ENCODE results near the gene LRRC25.
"Not testable (repeated sequence)": the region's sequence is repeated elsewhere in the genome, so short reads cannot be mapped to it uniquely, and the experiment has no call there.

Gene LRRC25

GRCh38 chr19:18424122-18424889 is 26.9 kb upstream of the LRRC25 start:
- no peak for DNase-seq

- DNase-seq: no peak
Observed at GRCh38 chr19:18423258-18424020, 26.0 kb upstream of the LRRC25 start.

GRCh38 chr19:18422530-18423191 is 25.2 kb upstream of the LRRC25 start:
- DNase-seq: no peak

GRCh38 chr19:18421371-18421959 is 24.0 kb upstream of the LRRC25 start:
- no peak for DNase-seq

GRCh38 chr19:18420930-18421329 is 23.5 kb upstream of the LRRC25 start:
- no peak for DNase-seq

- no peak for DNase-seq
Observed at GRCh38 chr19:18419699-18420460, 22.5 kb upstream of the LRRC25 start.

- DNase-seq: peak; percentile 79
Observed at GRCh38 chr19:18419195-18419698, 21.8 kb upstream of the LRRC25 start, which contains the start of gene SSBP4. Gene SSBP4 (plus strand): TSS chr19:18419398. CDS start chr19:18419649, 251 bp downstream.

GRCh38 chr19:18418483-18419194 is 21.2 kb upstream of the LRRC25 start:
- DNase-seq: no peak

GRCh38 chr19:18418029-18418482 is 20.6 kb upstream of the LRRC25 start:
- DNase-seq: no peak

GRCh38 chr19:18417250-18418028 is 20.0 kb upstream of the LRRC25 start:
- DNase-seq: peak; percentile 92

GRCh38 chr19:18416778-18417249 is 19.4 kb upstream of the LRRC25 start:
- peak; percentile 95 for DNase-seq

- no peak for DNase-seq
Observed at GRCh38 chr19:18415178-18415867, 17.9 kb upstream of the LRRC25 start.

GRCh38 chr19:18414504-18415177 is 17.2 kb upstream of the LRRC25 start:
- DNase-seq: no peak

GRCh38 chr19:18412610-18413239 is 15.3 kb upstream of the LRRC25 start:
- DNase-seq: no peak

- no peak for DNase-seq
Observed at GRCh38 chr19:18408053-18408476, 10.6 kb upstream of the LRRC25 start.

GRCh38 chr19:18406749-18407148 is 9.3 kb upstream of the LRRC25 start:
- DNase-seq: no peak

- not testable (repeated sequence) for DNase-seq
Observed at GRCh38 chr19:18405754-18406153, 8.3 kb upstream of the LRRC25 start.

- DNase-seq: not testable (repeated sequence)
Observed at GRCh38 chr19:18402455-18403248, 5.2 kb upstream of the LRRC25 start.

All from islet precursor cell (in vitro differentiated cells).